Endothelial cell of umbilical vein (primary cell): ENCODE results near the gene FHIT. TPM values are rescaled to one million over a fixed set of nuclear protein-coding genes. Genes with fewer than 3 reads are reported as not detected.
"Not testable (repeated sequence)": the region's sequence is repeated elsewhere in the genome, so short reads cannot be mapped to it uniquely, and the experiment has no call there.

Experiments used
- BruUV-seq: library from RNA; stranded (reverse); fragments of 400-500 nt; replicated peaks from 2 replicates; lab custom pipeline; 2021; lab: Mats Ljungman, UMichigan
- CTCF ChIA-PET: fragments of 300-600, 350-600 bp; sonication (Branson Sonifier 250); formaldehyde crosslinking; loops from one replicate; lab custom pipeline; 2021; ENCODE audit warnings: antibody characterized with exemption, inconsistent platforms; lab: Charles Lee
- POLR2A ChIA-PET: fragments of 300-600, 350-600 bp; sonication (Branson Sonifier 250); formaldehyde crosslinking; loops from one replicate; lab custom pipeline; 2021; ENCODE audit warnings: antibody characterized with exemption, inconsistent platforms; lab: Charles Lee
- DNase-seq: peaks from one replicate; pipeline ENCODE4 v3.0.0-alpha.2; 2011; ENCODE audit warnings: low read depth, low spot score
- FAIRE-seq: peaks from 2 replicates; lab custom pipeline; 2011; peaks lifted over from hg19 to GRCh38; lab: Jason Lieb, UNC
- H2AFZ ChIP-seq: 2 replicates; pipeline ENCODE4 v1.6.0; 2012; ENCODE audit warnings: low read depth, low read length, control low read depth, inconsistent platforms
- H3K27ac ChIP-seq: 2 replicates; pipeline ENCODE4 v1.5.1; 2011; ENCODE audit warnings: low read depth, mild to moderate bottlenecking, control low read depth, low read length, moderate library complexity; ENCODE audit not compliant: insufficient read depth
- H3K27me3 ChIP-seq, 2 experiments: 2 replicates each; pipeline versions ENCODE4 v1.6.0 to v1.6.1; 2011; ENCODE audit warnings: low read length in 2 of 2, mixed read lengths in 1 of 2; ENCODE audit not compliant: control insufficient read depth in 2 of 2, insufficient read depth in 2 of 2
- H3K36me3 ChIP-seq, 2 experiments: 2 replicates in 1 of 2; 3 replicates in 1 of 2; pipeline ENCODE4 v1.5.1; 2011; ENCODE audit warnings: low read length in 2 of 2, mild to moderate bottlenecking in 1 of 2, moderate library complexity in 1 of 2; ENCODE audit not compliant: control insufficient read depth in 2 of 2, insufficient read depth in 2 of 2; ENCODE audit errors: extremely low read depth in 1 of 2
- H3K4me1 ChIP-seq: 3 replicates; pipeline ENCODE4 v1.5.1; 2011; ENCODE audit warnings: mild to moderate bottlenecking, low read length; ENCODE audit not compliant: control insufficient read depth, insufficient read depth; ENCODE audit errors: extremely low read depth
- H3K4me2 ChIP-seq: 2 replicates; pipeline ENCODE4 v1.6.1; 2011; ENCODE audit warnings: low read length, control low read depth, mixed read lengths; ENCODE audit not compliant: insufficient read depth
- H3K4me3 ChIP-seq, 3 experiments: fragments of 200-600 bp in 1 of 3; sonication (generic), shearing (Covaris generic) in 1 of 3; replicated peaks in 1 of 3; 2 replicates each; pipeline ENCODE4 v1.5.1; 2011 to 2016; ENCODE audit warnings: control low read depth in 3 of 3, low read length in 3 of 3, mild to moderate bottlenecking in 2 of 3, inconsistent platforms in 1 of 3, low read depth in 1 of 3, moderate library complexity in 1 of 3; ENCODE audit not compliant: insufficient read depth in 1 of 3
- H3K79me2 ChIP-seq: 2 replicates; pipeline ENCODE4 v1.6.0; 2012; ENCODE audit warnings: low read length, inconsistent platforms; ENCODE audit not compliant: control insufficient read depth, insufficient read depth
- H3K9ac ChIP-seq: replicated peaks from 2 replicates; pipeline ENCODE3; 2011; ENCODE audit warnings: low read length, control low read depth; ENCODE audit not compliant: insufficient read depth; ENCODE audit errors: extremely low read depth
- H3K9me1 ChIP-seq: replicated peaks from 3 replicates; pipeline ENCODE4 v1.6.0; 2011; ENCODE audit warnings: mild to moderate bottlenecking, low read length; ENCODE audit not compliant: control insufficient read depth, insufficient read depth; ENCODE audit errors: extremely low read depth
- H3K9me3 ChIP-seq: replicated peaks from 2 replicates; pipeline ENCODE4 v1.5.1; 2012; ENCODE audit warnings: low read length, inconsistent platforms; ENCODE audit not compliant: control insufficient read depth, insufficient read depth
- H4K20me1 ChIP-seq: replicated peaks from 2 replicates; pipeline ENCODE3; 2011; ENCODE audit warnings: mild to moderate bottlenecking, low read length; ENCODE audit not compliant: control insufficient read depth, insufficient read depth; ENCODE audit errors: extremely low read depth
- EZH2 ChIP-seq: IDR thresholded peaks from 2 replicates; pipeline ENCODE4 v1.6.1; 2012; ENCODE audit warnings: borderline replicate concordance, low read depth, mild to moderate bottlenecking, moderate library complexity, low read length, inconsistent platforms; ENCODE audit not compliant: severe bottlenecking
- FOS ChIP-seq: IDR thresholded peaks from 2 replicates; pipeline ENCODE4 v1.6.1; 2011; ENCODE audit warnings: mild to moderate bottlenecking, low read length, moderate library complexity, borderline replicate concordance; ENCODE audit not compliant: insufficient read depth
- GATA2 ChIP-seq: IDR thresholded peaks from 2 replicates; pipeline ENCODE4 v1.7.0; 2011; ENCODE audit warnings: low read depth, mild to moderate bottlenecking, moderate library complexity, mixed read lengths, low read length; ENCODE audit not compliant: insufficient read length, insufficient read depth
- JUN ChIP-seq: IDR thresholded peaks from 2 replicates; pipeline ENCODE4 v1.6.1; 2011; ENCODE audit warnings: borderline replicate concordance, low read depth; ENCODE audit not compliant: insufficient read length, insufficient read depth
- MAX ChIP-seq: IDR thresholded peaks from 2 replicates; pipeline ENCODE4 v1.6.1; 2011; ENCODE audit not compliant: insufficient read depth, insufficient read length
- MYC ChIP-seq: IDR thresholded peaks from one replicate; pipeline ENCODE4 v1.6.1; 2011; ENCODE audit warnings: mild to moderate bottlenecking, low read depth, low read length
- POLR2A ChIP-seq: IDR thresholded peaks from 2 replicates; pipeline ENCODE4 v1.6.1; 2012; ENCODE audit warnings: low read depth, mild to moderate bottlenecking, control low read depth, low read length
- POLR2AphosphoS5 ChIP-seq: IDR thresholded peaks from 2 replicates; pipeline ENCODE4 v1.6.1; 2012; ENCODE audit warnings: low read depth, mild to moderate bottlenecking, control low read depth, low read length, moderate library complexity; ENCODE audit not compliant: insufficient read depth
- dilution Hi-C: fragments of 300-500 bp; cut with MboI; formaldehyde crosslinking; loops from one replicate; pipeline ENCODE4 v1.15.0; 2019; ENCODE audit warnings: low sequenced_read_pairs; ENCODE audit not compliant: extremely low pct_ligation_motif_present
- intact Hi-C: fragments of 100-400 bp; cut with micrococcal nuclease; formaldehyde crosslinking; loops from one replicate; pipeline ENCODE4 v1.10.0; 2022
- polyA plus RNA-seq, 4 experiments: library from polyadenylated mRNA; depleted of rRNA in 3 of 4; stranded (reverse) in 3 of 4; unstranded in 1 of 4; fragments of >200 nt; gene quantifications; 2 replicates each; pipeline versions ENCODE4 v1.2.1 to v1.2.3, GENCODE V29; 2011 to 2012; ENCODE audit warnings: missing spikeins in 1 of 4
- total RNA-seq: library from RNA; stranded (reverse); gene quantifications from 2 replicates; pipeline ENCODE4 v1.2.3, GENCODE V29; 2021
- TF ChIP-seq, protein P1 (sequence below), 2 donors: IDR thresholded peaks; 1 replicate in 1 of 2; 2 replicates in 1 of 2; pipeline ENCODE4 v1.5.1; 2011; ENCODE audit warnings: low read length in 2 of 2, mild to moderate bottlenecking in 2 of 2, moderate library complexity in 2 of 2, control low read depth in 1 of 2, inconsistent platforms in 1 of 2, low read depth in 1 of 2; ENCODE audit not compliant: insufficient read depth in 1 of 2; ENCODE audit errors: extremely low read depth in 1 of 2

FHIT gene
- total and polyA plus RNA-seq, 2 donors (not counting 3 experiments of a cell fraction or from before 2014, with no cell fraction given): 0.47 to 2.2 TPM

DNA sequence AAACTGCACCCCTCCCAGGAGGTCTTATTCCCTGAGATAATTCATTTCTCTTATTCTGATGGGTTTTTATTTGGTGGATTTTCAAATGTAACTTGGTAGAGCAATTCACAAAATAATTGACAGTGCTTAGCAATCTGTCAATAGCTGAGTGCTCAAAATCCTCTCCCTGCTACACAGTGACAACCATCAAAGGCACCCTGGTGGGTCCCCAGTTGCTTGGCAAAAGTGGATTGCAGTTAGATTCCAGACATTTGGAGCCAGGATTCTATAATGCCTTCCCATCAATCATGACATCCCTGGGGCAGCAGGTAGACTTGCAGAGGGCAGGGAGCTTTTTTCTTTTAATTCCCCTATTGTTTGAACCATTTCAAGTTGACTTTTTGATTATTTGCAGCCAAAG, 59.0 kb downstream of the FHIT start:
- dilution Hi-C loops: no loop called here

GRCh38 chr3:61190205-61190604, 61.0 kb downstream of the FHIT start:
- H3K4me2 ChIP-seq, H3K36me3 ChIP-seq, H3K4me1 ChIP-seq, H3K9me3 ChIP-seq, H4K20me1 ChIP-seq, H3K79me2 ChIP-seq, intact Hi-C loops, H3K4me3 ChIP-seq, CTCF ChIA-PET, H2AFZ ChIP-seq, H3K27ac ChIP-seq, H3K9ac ChIP-seq, H3K9me1 ChIP-seq, DNase-seq, BruUV-seq, H3K27me3 ChIP-seq, dilution Hi-C loops, POLR2A ChIA-PET, FAIRE-seq: not testable (repeated sequence)

More for the DNA sequence above, 59.0 kb downstream of the FHIT start:
- CTCF ChIA-PET: no interaction called here
- Histone ChIP-seq H3K27ac (no peak overlapping the region), H4K20me1 (no peaks in the 10 kb centered on the region), H3K9me3 (no peaks in the 10 kb centered on the region), H2AFZ (no peak overlapping the region), H3K36me3 (no peaks in the 10 kb centered on the region), H3K4me3 (no peak overlapping the region), H3K4me1 (no peaks in the 10 kb centered on the region), H3K9ac (no peak overlapping the region), H3K27me3 (no peaks in the 10 kb centered on the region), H3K4me2 (no peak overlapping the region), H3K9me1 (no peaks in the 10 kb centered on the region), H3K79me2 (no peaks in the 10 kb centered on the region)
- POLR2A ChIA-PET: no interaction called here
- intact Hi-C loops: no loop called here
- BruUV-seq: no TSS peak
- TF ChIP-seq EZH2 (no peak), MAX (no peak), POLR2AphosphoS5 (no peak), JUN (no peak), FOS (no peak), POLR2A (no peak), GATA2 (no peak), MYC (no peak)
- TF ChIP-seq, protein P1, sequence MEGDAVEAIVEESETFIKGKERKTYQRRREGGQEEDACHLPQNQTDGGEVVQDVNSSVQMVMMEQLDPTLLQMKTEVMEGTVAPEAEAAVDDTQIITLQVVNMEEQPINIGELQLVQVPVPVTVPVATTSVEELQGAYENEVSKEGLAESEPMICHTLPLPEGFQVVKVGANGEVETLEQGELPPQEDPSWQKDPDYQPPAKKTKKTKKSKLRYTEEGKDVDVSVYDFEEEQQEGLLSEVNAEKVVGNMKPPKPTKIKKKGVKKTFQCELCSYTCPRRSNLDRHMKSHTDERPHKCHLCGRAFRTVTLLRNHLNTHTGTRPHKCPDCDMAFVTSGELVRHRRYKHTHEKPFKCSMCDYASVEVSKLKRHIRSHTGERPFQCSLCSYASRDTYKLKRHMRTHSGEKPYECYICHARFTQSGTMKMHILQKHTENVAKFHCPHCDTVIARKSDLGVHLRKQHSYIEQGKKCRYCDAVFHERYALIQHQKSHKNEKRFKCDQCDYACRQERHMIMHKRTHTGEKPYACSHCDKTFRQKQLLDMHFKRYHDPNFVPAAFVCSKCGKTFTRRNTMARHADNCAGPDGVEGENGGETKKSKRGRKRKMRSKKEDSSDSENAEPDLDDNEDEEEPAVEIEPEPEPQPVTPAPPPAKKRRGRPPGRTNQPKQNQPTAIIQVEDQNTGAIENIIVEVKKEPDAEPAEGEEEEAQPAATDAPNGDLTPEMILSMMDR (IDR thresholded peaks at IDR 0.05; ENCODE audit: extremely low read depth in 1 of 2, insufficient read depth in 1 of 2, low read depth in 1 of 2, low read length in 2 of 2): no peak
- FAIRE-seq: no peak
- no peak for DNase-seq
